ENCODE data around the gene RTP5.

RTP5 gene

DNA sequence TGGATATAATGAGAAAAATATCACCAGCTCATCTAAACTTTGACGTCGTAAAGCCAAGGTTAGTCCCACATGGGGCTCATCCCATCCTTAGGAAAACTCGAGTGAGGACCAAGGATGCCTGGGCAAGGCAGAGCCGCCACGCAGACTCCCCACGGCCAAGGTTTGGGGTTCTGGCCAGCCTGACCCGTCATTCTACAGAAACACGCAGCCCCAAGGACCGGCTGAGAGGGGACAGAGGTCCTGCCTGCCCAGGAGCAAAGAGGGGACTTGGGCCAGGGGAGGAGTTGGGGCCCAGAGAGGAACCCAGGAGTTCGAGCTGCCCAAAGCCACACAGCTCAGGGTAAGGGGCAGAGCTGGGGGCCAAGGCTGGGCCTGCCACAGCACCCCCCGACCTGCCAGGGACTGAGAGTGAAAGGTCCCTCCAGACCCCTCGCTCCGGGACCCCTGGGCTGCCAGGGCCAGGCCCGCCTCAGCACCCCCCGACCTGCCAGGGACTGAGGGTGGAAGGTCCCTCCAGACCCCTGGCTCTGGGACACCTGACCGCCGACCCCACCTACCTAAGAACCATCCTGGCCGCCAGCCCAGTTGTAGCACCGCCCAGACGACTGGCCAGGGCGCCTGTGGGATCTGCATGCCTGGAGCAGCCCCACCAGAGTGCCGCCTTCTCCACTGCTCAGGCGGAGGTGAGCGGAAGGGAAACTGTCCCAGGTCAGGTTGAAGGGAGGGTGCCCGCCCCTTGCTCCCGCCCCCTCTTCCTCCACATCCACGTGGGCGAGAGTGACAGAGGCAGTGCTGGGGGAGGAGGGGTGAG lies 11.1 kb upstream of the RTP5 start, which contains the start of gene PDCD1:
Gene PDCD1, minus strand, starts transcription at position 689 of the 811 bp plus-strand sequence. Its CDS starts 56 bp downstream, at position 633.
- DNase-seq: peak; percentile 84 to 86

DNA sequence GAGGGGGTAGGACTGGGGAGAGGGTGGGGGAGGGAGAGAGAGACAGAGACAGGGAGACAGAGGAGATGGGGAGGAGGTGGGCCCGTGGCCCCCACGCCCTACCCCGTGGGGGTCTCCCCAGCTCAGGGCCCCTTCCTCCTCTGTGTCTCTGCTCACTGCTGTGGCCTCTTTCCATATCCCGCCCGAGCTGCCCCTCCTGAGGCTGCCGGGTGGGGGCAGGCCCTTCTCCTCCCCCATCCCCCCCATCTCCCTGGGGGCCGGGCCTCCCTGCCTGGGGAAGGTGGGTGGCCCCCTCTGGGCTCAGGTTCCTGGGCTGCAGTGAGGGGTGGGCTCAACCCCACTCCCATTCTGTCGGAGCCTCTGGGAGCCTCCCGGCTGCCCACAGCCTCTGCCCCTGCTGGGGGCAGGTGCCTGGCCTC lies 10.5 kb upstream of the RTP5 start:
- peak in 1 of 2 experiments; percentile 54 for DNase-seq

DNA sequence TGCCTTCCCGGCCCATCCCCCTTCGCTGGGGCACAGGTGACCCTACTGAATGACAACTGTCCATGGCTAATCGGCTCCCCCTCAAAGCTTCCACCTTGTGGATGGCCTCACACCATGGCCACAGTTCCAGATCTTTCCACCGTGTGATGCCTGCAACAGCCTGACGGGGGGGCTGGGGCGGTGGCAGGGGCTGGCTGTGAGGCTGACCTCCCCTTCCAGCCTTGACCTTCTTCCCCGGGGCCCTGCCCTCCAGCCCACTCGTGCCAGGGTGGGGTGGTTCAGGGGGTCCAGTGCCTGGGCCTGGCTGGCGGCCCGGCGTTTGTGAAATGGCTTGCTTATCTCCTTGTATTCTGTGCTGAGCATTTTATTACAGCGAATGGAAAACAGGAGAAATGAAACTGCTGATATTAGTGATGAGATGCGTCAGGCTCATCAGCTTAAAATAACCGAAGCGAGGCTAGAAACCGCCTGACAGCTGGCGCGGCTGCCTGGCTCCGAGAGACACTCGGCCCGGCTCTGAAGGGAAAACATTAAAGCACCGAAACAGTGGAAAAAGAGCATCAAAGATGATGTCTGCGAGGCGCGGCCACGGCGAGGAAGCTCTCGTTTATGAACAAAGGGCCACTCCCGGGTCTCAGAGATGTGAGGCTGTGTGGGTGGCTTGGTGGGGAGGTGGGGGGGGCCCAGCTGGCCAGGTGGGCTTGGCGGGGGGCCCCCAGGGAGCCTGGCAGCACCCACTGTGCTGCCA lies 9.9 kb upstream of the RTP5 start:
- DNase-seq: peak; percentile 74 to 81

GRCh38 chr2:241860184-241861078 lies 9.1 kb upstream of the RTP5 start:
- DNase-seq: peak; percentile 57 to 61

- DNase-seq: no peak
Observed at GRCh38 chr2:241861264-241861663, 8.3 kb upstream of the RTP5 start.

DNA sequence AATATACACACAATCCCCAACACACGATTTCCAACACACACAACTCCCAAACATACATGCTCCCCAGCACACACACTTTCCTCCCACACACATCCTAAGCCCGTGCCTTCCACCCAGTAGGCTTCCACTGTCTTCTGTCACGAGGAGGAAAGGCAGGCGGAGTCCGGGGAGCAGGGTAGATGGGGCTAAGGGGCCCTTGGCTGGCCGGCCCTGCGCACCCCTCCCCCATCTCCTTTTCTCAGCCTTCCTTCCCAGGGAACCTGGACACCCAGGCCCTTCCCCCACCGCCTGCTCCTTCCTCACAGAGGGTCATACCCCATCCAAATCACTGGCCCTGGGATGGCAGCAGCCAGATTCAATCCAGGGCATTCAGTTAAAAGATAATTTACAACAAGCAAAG lies 7.4 kb upstream of the RTP5 start:
- DNase-seq: no peak

- DNase-seq: no peak
Observed at GRCh38 chr2:241862775-241863535, 6.6 kb upstream of the RTP5 start.

DNA sequence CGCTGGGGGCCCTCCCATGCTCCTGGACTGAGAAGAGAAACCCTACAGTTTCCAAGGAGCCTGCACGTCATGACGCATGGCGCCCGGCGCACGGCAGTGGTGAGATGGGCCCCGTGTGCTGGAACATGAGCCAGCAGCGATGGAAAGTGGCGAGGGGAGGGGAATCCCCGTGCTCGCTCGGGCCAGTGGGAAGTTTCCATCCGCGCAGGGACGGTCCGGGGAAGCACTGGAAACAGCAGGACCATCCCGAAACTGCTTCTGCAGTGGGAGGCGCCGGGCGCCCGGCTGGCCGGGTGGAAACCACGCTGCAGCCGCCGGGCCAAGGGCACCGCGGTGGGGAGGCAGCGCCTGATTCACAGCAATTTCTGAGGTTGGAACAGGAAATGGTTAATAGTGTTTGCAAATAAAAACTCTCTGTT lies 6.0 kb upstream of the RTP5 start:
- peak; percentile 81 to 88 for DNase-seq

- DNase-seq: no peak
Observed at GRCh38 chr2:241864168-241864849, 5.2 kb upstream of the RTP5 start.

- no peak for DNase-seq
Observed at GRCh38 chr2:241864850-241865213, 4.7 kb upstream of the RTP5 start.

GRCh38 chr2:241865416-241865956 lies 4.0 kb upstream of the RTP5 start:
- DNase-seq: no peak

DNA sequence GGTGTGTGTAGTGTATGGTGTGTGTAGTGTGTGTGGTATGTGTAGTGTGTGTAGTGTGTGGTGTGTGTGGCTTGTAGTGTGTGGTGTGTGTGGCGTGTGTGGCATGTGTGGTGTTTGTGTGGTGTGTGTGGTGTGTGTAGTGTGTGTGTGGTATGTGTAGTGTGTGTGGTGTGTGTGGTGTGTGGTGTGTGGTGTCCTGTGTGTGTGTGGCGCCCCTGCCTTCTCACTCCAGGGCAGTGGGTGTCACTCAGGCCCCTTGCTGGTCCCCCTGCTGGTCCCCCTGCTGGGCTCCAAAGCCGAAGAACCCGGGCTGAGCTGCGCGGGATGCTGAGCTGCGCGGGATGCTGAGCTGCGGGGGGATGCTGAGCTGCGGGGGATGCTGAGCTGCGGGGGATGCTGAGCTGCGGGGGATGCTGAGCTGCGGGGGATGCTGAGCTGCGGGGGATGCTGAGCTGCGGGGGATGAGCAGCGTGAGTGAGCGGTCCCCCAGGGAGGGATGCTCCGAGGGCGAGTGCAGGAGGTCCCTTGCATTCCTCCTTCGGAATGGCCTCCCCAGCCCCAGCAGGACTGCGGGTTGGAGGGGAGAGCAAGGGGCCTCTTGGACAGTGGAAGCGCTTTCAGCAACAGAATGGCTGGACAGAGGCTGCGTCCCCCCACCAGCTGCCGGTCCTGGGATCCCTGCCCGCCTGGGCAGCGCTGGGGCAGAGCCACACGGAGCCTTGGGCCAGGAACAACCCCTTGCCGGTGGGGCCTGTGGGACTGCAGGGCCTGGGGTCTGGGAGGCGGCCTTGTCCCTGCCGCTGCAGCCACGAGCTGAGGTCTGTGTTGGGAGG lies 3.4 kb upstream of the RTP5 start:
- DNase-seq: no peak

DNA sequence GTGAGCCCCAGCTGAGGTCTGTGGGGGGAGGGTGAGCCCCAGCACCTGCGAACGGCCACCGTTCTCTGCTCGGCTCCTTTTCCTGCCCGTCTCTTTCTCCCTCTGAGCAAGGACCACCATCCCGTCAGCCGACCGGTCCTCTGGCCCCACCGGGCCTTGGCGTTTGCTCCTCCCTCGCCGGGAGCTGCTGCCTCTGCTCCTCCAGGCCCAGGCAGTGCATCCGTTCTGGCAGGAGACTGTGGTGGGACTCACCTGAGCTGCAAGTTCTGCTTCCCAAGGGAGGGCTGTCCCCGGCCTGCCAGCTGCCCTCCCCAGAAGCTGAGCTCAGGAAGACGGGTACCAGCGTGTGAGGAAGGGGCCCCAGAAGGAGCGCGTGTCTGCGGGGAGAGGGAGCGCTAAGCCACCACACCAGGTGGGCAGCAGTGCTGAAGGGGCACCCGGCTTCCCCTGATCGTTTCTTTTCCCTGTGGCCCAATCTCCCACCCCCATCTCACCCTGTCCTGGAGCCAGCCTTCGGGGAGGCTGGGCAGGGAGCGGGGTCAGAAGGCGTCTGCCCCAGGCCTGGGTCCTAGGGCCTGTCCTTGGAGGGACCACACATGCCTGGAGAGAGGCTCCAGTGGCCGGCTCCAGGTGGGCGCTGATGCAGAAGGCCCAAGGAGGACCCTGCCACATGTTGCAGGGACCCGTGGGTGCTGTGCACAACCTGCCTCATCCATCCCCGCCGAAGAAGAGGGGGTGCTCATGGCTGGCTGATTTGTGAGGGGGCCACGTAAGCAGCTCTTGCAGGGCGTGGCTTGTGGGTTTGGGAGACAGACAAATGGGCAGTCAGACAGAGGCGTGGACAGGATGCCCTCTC lies 2.5 kb upstream of the RTP5 start:
- no peak for DNase-seq

DNA sequence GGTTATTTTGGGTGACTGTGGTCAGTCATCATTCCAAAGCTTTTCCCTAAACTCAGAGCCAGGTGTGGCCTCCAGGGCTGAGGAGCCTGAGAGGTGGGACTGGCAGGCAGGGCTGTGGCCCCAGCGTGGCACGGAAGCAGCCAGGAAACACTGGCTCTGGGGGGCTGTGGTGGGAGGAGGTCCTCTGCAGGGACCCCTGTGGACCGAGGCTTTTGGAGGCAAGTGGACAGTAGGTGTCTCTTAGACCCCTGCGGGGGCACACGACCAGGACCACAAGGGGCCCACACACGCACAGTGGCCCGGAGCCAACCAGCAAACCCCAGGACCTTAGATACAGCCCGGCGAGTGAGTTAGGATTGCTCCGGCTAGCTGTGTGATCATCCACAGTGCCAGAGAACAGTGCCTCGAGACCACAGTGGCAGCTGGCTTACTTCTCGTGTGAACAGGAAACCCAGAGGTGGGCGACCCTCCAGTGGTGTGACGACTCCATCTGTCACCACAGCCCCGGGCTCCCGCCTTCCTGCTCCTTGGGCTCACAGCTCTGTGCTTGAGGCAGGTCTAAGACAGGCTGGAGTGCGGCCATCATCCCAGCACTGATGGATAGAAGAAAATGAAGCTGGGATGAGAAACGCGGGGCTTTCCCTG lies 1.6 kb upstream of the RTP5 start:
- peak; percentile 50 to 57 for DNase-seq

DNA sequence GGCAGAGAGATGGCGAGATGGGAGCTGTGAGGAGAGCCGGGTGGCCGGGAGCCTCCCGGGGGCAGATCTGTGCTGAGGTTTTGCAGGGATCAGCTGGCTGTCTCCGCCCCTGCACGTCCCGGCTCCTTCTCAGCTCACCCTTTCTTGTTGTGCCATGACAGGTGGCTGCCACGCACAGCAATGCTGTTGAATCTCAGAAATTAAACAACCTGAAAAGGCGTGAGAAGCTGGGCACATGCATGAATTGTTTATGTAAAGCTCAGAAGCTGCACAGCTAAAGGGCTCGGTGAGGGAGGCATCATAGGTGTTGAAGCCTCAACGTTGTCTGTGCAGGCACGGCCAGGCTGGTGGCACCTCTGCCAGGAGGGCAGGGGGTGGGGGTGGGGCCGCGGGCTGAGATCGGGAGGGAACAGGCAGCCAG lies 858 bp upstream of the RTP5 start:
- no peak for DNase-seq

DNA sequence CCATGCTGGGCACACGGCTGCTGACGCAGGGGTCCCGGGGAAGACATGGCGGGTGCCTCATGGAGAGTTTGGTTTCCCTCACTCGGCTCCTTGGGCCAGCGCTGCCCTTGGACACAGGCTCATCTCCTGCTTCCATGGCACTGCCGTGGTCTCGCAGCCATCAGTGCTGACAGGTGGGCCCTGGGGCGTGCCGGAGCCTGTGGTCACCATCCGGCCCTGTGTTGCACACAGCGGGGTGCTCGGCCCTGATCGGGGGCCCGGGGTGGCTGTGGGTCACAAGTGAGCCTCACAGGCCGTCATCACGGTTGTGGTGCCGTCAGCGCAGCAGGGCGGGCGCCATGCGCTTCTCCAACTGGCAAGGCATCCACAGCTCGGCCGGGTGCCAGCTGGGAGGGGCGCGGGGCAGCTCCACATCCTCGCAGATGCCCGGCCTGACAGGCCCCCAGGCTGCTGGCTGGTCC lies 582 bp downstream of the RTP5 start:
- no peak for DNase-seq

GRCh38 chr2:241870611-241871537 lies 1.3 kb downstream of the RTP5 start:
- DNase-seq: no peak

Measured in activated CD4-positive, alpha-beta T cell treated with anti-CD3 and anti-CD28 coated beads, Interleukin-2, amount 50 U/mL, for 48 hours (primary cell).